ENCODE measurements around the gene TNFRSF21.

The TNFRSF21 gene

GRCh38 chr6:47343600-47343999 is 33.9 kb upstream of the TNFRSF21 start:
- Histone ChIP-seq H2AFZ (ENCODE audit: low read length) (no peak overlapping the region), H3K9me2 (replicated peaks; ENCODE audit: low read depth, low read length) (no peaks in the 10 kb centered on the region), H4K20me1 (ENCODE audit: insufficient read depth, low read length, poor library complexity, severe bottlenecking) (no peaks in the 10 kb centered on the region), H3F3A (ENCODE audit: low read depth) (no peaks in the 10 kb centered on the region), H3K36me3 (ENCODE audit: insufficient read depth, low read length) (no peaks in the 10 kb centered on the region), H3K27me3 (ENCODE audit: insufficient read depth, low read length, poor library complexity, severe bottlenecking) (no peaks in the 10 kb centered on the region), H3K4me2 (ENCODE audit: low read depth, low read length, poor library complexity, severe bottlenecking) (no peak overlapping the region), H3K79me2 (ENCODE audit: insufficient read depth, low read length) (no peaks in the 10 kb centered on the region), H3K4me1 (ENCODE audit: insufficient read depth, low read length, poor library complexity, severe bottlenecking) (no peaks in the 10 kb centered on the region), H3K4me3 (ENCODE audit: low read length, poor library complexity, severe bottlenecking) (no peak overlapping the region), H3K9ac (ENCODE audit: low read depth, low read length, poor library complexity, severe bottlenecking) (no peak overlapping the region), H3K9me3 (ENCODE audit: insufficient read depth, low read depth, low read length) (no peaks in the 10 kb centered on the region)
- TF ChIP-seq, protein P1, sequence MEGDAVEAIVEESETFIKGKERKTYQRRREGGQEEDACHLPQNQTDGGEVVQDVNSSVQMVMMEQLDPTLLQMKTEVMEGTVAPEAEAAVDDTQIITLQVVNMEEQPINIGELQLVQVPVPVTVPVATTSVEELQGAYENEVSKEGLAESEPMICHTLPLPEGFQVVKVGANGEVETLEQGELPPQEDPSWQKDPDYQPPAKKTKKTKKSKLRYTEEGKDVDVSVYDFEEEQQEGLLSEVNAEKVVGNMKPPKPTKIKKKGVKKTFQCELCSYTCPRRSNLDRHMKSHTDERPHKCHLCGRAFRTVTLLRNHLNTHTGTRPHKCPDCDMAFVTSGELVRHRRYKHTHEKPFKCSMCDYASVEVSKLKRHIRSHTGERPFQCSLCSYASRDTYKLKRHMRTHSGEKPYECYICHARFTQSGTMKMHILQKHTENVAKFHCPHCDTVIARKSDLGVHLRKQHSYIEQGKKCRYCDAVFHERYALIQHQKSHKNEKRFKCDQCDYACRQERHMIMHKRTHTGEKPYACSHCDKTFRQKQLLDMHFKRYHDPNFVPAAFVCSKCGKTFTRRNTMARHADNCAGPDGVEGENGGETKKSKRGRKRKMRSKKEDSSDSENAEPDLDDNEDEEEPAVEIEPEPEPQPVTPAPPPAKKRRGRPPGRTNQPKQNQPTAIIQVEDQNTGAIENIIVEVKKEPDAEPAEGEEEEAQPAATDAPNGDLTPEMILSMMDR (conservative IDR thresholded peaks at IDR 0.05; ENCODE audit: low read length) = no peak
- no peak for TF ChIP-seq EZH2phosphoT487 (IDR thresholded peaks at IDR 0.05; ENCODE audit: borderline replicate concordance)

DNA sequence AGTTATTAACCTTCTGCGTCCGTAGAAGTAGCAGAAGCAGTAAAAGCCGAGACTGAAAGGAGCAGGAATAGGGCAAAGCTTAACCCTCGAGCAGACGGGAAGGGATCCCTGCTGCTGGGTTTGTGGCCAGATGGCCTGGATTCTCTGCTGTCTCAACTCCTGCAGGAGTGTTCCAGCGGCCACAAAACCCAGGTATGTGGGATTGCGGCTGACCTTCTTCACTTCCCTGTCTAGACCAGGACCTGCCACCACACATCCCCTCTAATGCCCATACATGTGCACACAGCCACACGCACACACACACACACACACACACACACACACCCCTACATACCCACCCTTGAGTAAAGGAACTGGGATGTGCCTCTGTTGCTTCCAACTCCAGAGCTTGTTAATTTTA is 33.1 kb upstream of the TNFRSF21 start:
- H3K27me3 ChIP-seq (ENCODE audit: insufficient read depth, low read length, poor library complexity, severe bottlenecking) = no peaks in the 10 kb centered on the region
- H3F3A ChIP-seq (ENCODE audit: low read depth) = no peaks in the 10 kb centered on the region
- H3K4me3 ChIP-seq (ENCODE audit: low read length, poor library complexity, severe bottlenecking) = no peak overlapping the region
- H2AFZ ChIP-seq (ENCODE audit: low read length) = no peak overlapping the region
- TF ChIP-seq, protein P1 (conservative IDR thresholded peaks at IDR 0.05; ENCODE audit: low read length) = no peak
- no peak for TF ChIP-seq EZH2phosphoT487 (IDR thresholded peaks at IDR 0.05; ENCODE audit: borderline replicate concordance)
- no peak overlapping the region for H3K9ac ChIP-seq (ENCODE audit: low read depth, low read length, poor library complexity, severe bottlenecking)
- H3K36me3 ChIP-seq (ENCODE audit: insufficient read depth, low read length) = no peaks in the 10 kb centered on the region
- H4K20me1 ChIP-seq (ENCODE audit: insufficient read depth, low read length, poor library complexity, severe bottlenecking) = no peaks in the 10 kb centered on the region
- H3K4me1 ChIP-seq (ENCODE audit: insufficient read depth, low read length, poor library complexity, severe bottlenecking) = no peaks in the 10 kb centered on the region
- H3K9me2 ChIP-seq (replicated peaks; ENCODE audit: low read depth, low read length) = no peaks in the 10 kb centered on the region
- H3K4me2 ChIP-seq (ENCODE audit: low read depth, low read length, poor library complexity, severe bottlenecking) = no peak overlapping the region
- no peaks in the 10 kb centered on the region for H3K79me2 ChIP-seq (ENCODE audit: insufficient read depth, low read length)
- H3K9me3 ChIP-seq (ENCODE audit: insufficient read depth, low read depth, low read length) = no peaks in the 10 kb centered on the region

- Histone ChIP-seq H3K27me3 (ENCODE audit: insufficient read depth, low read length, poor library complexity, severe bottlenecking) (no peaks in the 10 kb centered on the region), H3K9ac (ENCODE audit: low read depth, low read length, poor library complexity, severe bottlenecking) (no peak overlapping the region), H3K9me3 (ENCODE audit: insufficient read depth, low read depth, low read length) (no peaks in the 10 kb centered on the region), H4K20me1 (ENCODE audit: insufficient read depth, low read length, poor library complexity, severe bottlenecking) (no peaks in the 10 kb centered on the region), H2AFZ (ENCODE audit: low read length) (no peak overlapping the region), H3F3A (ENCODE audit: low read depth) (no peaks in the 10 kb centered on the region), H3K9me2 (replicated peaks; ENCODE audit: low read depth, low read length) (no peaks in the 10 kb centered on the region), H3K79me2 (ENCODE audit: insufficient read depth, low read length) (no peaks in the 10 kb centered on the region), H3K36me3 (ENCODE audit: insufficient read depth, low read length) (no peaks in the 10 kb centered on the region), H3K4me1 (ENCODE audit: insufficient read depth, low read length, poor library complexity, severe bottlenecking) (no peaks in the 10 kb centered on the region), H3K4me3 (ENCODE audit: low read length, poor library complexity, severe bottlenecking) (no peak overlapping the region), H3K4me2 (ENCODE audit: low read depth, low read length, poor library complexity, severe bottlenecking) (no peak overlapping the region)
- TF ChIP-seq, protein P1 (conservative IDR thresholded peaks at IDR 0.05; ENCODE audit: low read length) = no peak
- no peak for TF ChIP-seq EZH2phosphoT487 (IDR thresholded peaks at IDR 0.05; ENCODE audit: borderline replicate concordance)
These were observed 27.8 kb upstream of the TNFRSF21 start for GRCh38 chr6:47337519-47337918.
